ENCODE measurements around the gene ANO9.

DNA sequence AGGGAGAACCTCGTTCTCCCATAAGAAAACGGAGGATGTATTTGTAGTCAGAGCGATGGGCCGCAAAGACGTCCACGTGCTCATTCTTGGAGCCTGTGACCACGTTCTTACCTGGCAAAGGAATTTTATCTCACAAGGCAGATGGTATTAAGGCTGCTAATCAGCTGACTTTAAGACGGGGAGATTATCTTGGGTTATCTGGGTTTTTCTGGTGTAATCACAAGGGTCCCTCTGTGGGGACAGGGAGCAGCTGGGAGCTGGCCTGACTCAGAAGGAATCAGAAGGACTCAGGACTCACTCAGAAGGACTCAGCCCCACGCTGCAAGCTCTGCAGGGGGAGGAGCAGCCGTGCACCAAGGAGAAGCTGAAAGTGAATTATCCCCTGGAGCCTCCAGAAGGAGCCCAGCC, 19.6 kb downstream of the ANO9 start:
- TF ChIP-seq, protein P1, sequence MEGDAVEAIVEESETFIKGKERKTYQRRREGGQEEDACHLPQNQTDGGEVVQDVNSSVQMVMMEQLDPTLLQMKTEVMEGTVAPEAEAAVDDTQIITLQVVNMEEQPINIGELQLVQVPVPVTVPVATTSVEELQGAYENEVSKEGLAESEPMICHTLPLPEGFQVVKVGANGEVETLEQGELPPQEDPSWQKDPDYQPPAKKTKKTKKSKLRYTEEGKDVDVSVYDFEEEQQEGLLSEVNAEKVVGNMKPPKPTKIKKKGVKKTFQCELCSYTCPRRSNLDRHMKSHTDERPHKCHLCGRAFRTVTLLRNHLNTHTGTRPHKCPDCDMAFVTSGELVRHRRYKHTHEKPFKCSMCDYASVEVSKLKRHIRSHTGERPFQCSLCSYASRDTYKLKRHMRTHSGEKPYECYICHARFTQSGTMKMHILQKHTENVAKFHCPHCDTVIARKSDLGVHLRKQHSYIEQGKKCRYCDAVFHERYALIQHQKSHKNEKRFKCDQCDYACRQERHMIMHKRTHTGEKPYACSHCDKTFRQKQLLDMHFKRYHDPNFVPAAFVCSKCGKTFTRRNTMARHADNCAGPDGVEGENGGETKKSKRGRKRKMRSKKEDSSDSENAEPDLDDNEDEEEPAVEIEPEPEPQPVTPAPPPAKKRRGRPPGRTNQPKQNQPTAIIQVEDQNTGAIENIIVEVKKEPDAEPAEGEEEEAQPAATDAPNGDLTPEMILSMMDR (IDR thresholded peaks at IDR 0.05): no peak
- TF ChIP-seq POLR2AphosphoS5 (IDR thresholded peaks at IDR 0.05): no peak
